ENCODE measurements around the gene MTARC2.

MTARC2 gene

GRCh38 chr1:220833436-220833835 lies 85.3 kb downstream of the MTARC2 start:
- no peak for DNase-seq

Measured in retina (tissue), 1 donor.